ENCODE measurements around the gene AGPS. TPM values are rescaled to one million over a fixed set of nuclear protein-coding genes. Genes with fewer than 3 reads are reported as not detected.
"Not testable (repeated sequence)": the region's sequence is repeated elsewhere in the genome, so short reads cannot be mapped to it uniquely, and the experiment has no call there.

Gene AGPS
- total RNA-seq, 1 donor from 2014 or later, result 71.8 TPM

DNA sequence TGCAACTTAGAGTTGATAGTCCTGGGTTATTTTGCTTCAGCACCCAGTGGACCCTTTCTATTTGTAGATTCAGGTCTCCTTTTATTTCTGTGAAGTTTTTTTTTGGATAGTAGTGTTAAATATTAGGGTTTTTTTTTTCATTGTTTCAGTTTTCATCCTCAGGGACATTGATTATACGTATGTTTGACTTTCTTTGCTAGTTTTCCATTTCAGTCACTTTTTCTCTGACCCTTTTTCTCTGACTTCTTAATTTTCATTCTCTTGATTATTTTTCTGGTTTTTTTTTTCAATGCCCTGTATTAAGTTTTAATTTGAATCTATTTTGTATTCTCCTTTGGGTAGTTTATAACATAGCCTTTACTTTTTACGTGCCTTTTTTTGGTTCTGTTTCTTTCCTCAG is 79.4 kb downstream of the AGPS start:
- DNase-seq (ENCODE audit: low spot score), result no peak
- Mint-ChIP-seq H3K4me3 (no peak overlapping the region), H3K9me3 (peaks cover 30% of the 10 kb centered on the region), H3K27me3 (ENCODE audit: insufficient read depth) (no peaks in the 10 kb centered on the region), H3K4me1 (ENCODE audit: low read depth) (peaks cover 27% of the 10 kb centered on the region), H3K36me3 (ENCODE audit: low read depth) (peaks cover 55% of the 10 kb centered on the region), H3K27ac (no peak overlapping the region)
- intact Hi-C loops (cut with micrococcal nuclease), result no loop called here

DNA sequence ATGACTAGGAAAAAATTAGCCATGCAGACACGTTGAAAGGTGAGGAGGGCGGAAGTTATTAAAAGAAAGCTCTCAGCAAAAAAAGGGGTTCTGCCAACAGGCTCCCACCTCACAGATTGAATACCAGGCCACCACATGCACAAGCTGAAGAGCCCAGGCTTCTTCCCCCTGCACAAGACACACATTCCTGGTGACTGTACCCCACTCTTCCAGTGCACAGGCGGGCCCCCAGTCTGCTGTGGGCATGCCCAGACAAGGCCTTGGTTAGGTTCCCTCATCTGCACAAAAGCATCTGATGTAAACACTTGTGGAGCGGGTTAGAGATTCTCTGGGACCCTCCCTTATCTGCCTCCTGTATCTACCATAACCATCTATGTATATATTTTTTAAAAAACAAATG is 81.7 kb downstream of the AGPS start:
- H3K36me3 Mint-ChIP-seq (ENCODE audit: low read depth), result peaks cover 66% of the 10 kb centered on the region
- H3K9me3 Mint-ChIP-seq, result peaks cover 43% of the 10 kb centered on the region
- H3K4me1 Mint-ChIP-seq (ENCODE audit: low read depth), result peaks cover 20% of the 10 kb centered on the region
- no peak overlapping the region for H3K27ac Mint-ChIP-seq
- DNase-seq (ENCODE audit: low spot score), result no peak
- intact Hi-C loops (cut with micrococcal nuclease), result no loop called here
- no peaks in the 10 kb centered on the region for H3K27me3 Mint-ChIP-seq (ENCODE audit: insufficient read depth)
- H3K4me3 Mint-ChIP-seq, result no peak overlapping the region

DNA sequence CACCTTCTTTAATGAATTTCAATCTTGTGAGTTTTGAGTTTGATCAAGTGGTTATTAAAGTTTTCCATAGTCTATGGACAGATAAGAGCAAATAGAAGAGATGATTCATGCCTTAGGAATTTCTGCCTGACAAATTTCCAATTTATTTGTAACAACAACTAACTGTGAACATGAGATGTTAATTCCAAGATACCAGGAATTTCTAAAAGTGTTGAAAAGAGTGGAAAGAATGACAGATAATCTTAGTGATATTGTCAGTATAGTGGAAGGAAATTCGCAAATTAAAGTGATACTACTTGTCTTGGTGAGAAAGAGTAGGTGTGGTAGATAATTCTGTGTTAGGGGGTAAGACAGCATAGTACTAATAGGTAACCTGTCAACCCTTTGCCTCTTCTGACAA is 82.4 kb downstream of the AGPS start:
- no peaks in the 10 kb centered on the region for H3K27me3 Mint-ChIP-seq (ENCODE audit: insufficient read depth)
- peaks cover 20% of the 10 kb centered on the region for H3K4me1 Mint-ChIP-seq (ENCODE audit: low read depth)
- peaks cover 44% of the 10 kb centered on the region for H3K9me3 Mint-ChIP-seq

DNA sequence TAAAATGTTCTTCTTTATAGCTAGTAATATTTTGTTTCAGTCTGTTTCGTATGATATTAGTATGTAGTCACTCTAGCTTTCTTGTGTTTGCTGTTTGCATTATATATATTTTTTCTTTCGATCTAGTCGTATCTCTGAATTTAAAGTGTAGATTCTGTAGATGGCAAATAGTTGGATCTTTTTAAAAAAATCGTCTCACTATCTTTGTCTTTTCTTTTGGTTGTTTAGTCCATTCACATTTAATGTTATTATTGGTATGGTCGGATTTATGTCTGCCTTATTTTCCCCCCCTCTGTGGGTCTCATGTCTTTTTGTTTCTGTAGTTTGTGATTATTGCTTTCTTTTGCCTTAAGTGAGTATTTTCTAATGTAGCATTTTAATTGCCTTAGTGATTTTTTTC is 84.3 kb downstream of the AGPS start:
- H3K4me1 Mint-ChIP-seq (ENCODE audit: low read depth), result peaks cover 20% of the 10 kb centered on the region
- no peak overlapping the region for H3K4me3 Mint-ChIP-seq
- no peaks in the 10 kb centered on the region for H3K27me3 Mint-ChIP-seq (ENCODE audit: insufficient read depth)
- no peak for DNase-seq (ENCODE audit: low spot score)
- H3K9me3 Mint-ChIP-seq, result peaks cover 32% of the 10 kb centered on the region
- H3K36me3 Mint-ChIP-seq (ENCODE audit: low read depth), result peaks cover 56% of the 10 kb centered on the region
- peak overlapping the region; percentile 40 for H3K27ac Mint-ChIP-seq
- intact Hi-C loops (cut with micrococcal nuclease), result no loop called here

More for the DNA sequence above, 82.4 kb downstream of the AGPS start:
- Mint-ChIP-seq H3K36me3 (ENCODE audit: low read depth) (peaks cover 63% of the 10 kb centered on the region), H3K27ac (no peak overlapping the region), H3K4me3 (no peak overlapping the region)
- no peak for DNase-seq (ENCODE audit: low spot score)
- intact Hi-C loops (cut with micrococcal nuclease), result no loop called here

DNA sequence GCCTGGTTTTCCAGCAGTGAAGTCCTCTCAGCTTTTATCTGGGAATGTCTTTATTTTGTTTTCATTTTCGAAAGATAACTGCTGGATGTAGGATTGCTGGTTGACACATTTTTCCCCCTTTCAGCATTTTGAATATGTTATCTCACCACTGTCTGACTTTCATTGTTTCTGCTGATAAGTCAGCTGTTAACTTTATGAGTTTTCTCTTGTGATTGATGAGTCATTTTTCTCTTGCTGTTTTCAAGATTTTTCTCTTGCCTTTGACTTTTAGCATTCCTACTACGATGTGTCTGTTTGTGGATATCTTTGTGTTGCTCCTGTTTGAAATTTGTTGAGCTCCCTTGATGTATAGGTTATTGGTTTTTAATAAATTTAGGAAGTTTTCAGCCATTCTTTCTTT is 85.5 kb downstream of the AGPS start:
- no peaks in the 10 kb centered on the region for H3K27me3 Mint-ChIP-seq (ENCODE audit: insufficient read depth)
- peaks cover 20% of the 10 kb centered on the region for H3K9me3 Mint-ChIP-seq
- H3K4me1 Mint-ChIP-seq (ENCODE audit: low read depth), result peaks cover 14% of the 10 kb centered on the region
- peaks cover 48% of the 10 kb centered on the region for H3K36me3 Mint-ChIP-seq (ENCODE audit: low read depth)
- H3K4me3 Mint-ChIP-seq, result no peak overlapping the region
- no peak for DNase-seq (ENCODE audit: low spot score)
- H3K27ac Mint-ChIP-seq, result no peak overlapping the region
- intact Hi-C loops (cut with micrococcal nuclease), result no loop called here

DNA sequence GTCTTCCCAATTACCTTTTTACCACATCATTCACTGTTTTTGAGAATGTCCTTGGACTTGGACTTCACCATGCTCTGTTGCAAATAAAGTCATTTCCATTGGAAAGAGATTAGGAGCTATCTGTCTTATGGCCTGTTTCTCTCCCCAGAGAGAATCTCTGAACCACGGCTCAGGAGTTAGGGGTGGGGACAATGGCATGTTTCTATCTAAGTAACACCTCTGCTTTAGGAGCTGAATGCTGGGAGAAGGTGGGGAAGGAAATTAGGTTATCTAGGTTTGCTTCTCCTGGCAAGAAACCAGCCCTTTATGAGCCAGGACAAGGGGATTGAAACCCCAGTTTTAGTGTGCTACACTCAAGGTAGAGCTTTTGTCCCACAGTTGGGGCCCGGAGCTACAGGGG is 86.3 kb downstream of the AGPS start:
- no peak overlapping the region for H3K27ac Mint-ChIP-seq
- peaks cover 46% of the 10 kb centered on the region for H3K36me3 Mint-ChIP-seq (ENCODE audit: low read depth)
- H3K4me1 Mint-ChIP-seq (ENCODE audit: low read depth), result peaks cover 14% of the 10 kb centered on the region
- peaks cover 19% of the 10 kb centered on the region for H3K9me3 Mint-ChIP-seq
- H3K27me3 Mint-ChIP-seq (ENCODE audit: insufficient read depth), result no peaks in the 10 kb centered on the region
- no peak overlapping the region for H3K4me3 Mint-ChIP-seq
- no peak for DNase-seq (ENCODE audit: low spot score)
- intact Hi-C loops (cut with micrococcal nuclease), result no loop called here

DNA sequence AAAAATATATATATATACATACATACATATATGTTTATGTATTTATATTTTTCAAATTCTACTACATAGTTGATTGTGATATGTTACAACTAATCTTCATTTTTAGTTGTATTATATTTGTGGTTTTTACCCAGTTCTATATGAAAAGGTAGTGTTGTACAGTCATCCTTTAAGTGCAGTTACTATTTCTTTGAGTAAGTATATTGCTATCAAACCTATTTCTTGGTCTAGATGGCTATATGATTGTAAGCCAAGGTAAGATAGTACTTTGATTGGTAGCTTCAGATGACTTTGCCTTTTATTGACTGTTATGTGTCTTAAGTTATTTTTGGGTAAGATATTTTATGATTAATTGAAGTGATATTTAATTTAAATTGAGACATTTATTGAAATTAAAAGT is 89.6 kb downstream of the AGPS start:
- intact Hi-C loops (cut with micrococcal nuclease), result no loop called here
- H3K4me1 Mint-ChIP-seq (ENCODE audit: low read depth), result no peaks in the 10 kb centered on the region
- peaks cover 15% of the 10 kb centered on the region for H3K9me3 Mint-ChIP-seq
- H3K27ac Mint-ChIP-seq, result no peak overlapping the region
- peaks cover 23% of the 10 kb centered on the region for H3K36me3 Mint-ChIP-seq (ENCODE audit: low read depth)
- no peak overlapping the region for H3K4me3 Mint-ChIP-seq
- no peaks in the 10 kb centered on the region for H3K27me3 Mint-ChIP-seq (ENCODE audit: insufficient read depth)
- DNase-seq (ENCODE audit: low spot score), result no peak

DNA sequence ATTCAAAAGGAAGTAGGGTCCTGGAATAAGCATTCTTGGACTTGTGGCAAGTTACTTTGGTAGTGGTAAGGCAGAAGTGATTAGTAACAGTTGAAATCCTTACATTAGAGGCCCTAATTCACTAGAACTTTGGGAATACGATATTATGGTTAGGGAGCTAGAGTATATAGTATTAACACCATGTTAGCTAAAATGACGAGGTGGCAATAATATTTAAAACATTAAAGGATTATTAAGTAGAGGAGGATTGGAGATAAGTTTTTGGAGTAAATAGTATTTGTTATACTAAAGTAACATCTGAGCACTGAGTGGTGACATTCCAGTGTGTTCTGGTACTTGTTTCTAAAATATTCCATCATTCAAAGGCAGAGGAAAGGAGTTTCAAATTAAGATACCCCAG is 91.0 kb downstream of the AGPS start:
- no peak overlapping the region for H3K27ac Mint-ChIP-seq
- H3K4me3 Mint-ChIP-seq, result no peak overlapping the region
- no peaks in the 10 kb centered on the region for H3K27me3 Mint-ChIP-seq (ENCODE audit: insufficient read depth)
- intact Hi-C loops (cut with micrococcal nuclease), result no loop called here
- peaks cover 13% of the 10 kb centered on the region for H3K36me3 Mint-ChIP-seq (ENCODE audit: low read depth)
- H3K4me1 Mint-ChIP-seq (ENCODE audit: low read depth), result no peaks in the 10 kb centered on the region
- peaks cover 5% of the 10 kb centered on the region for H3K9me3 Mint-ChIP-seq
- DNase-seq (ENCODE audit: low spot score), result no peak

DNA sequence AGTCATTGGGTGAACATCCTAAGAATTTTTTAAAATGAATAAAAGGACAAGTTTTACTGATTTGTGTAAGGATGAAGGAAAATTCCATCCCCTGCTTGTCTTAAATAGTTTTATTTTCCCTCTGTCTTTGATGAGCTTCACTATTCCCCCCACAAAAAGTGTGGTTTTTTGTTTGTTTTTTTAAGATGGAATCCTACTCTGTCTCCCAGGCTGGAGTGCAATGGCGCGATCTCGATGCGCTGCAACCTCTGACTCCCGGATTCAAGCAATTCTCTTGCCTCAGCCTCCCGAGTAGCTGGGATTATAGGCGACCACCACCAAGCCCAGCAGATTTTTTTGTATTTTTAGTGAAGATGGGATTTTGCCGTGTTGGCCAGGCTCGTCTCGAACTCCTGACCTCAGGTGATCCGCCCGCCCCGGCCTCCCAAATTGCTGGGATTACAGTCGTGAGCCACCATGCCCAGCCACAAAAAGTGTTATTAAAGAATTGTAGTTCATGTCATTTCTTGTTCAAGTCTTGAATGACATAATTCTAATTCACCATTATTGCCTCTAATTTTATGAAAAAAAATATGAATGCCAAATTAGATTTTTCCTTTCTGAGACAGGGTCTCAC is 91.7 kb downstream of the AGPS start:
- intact Hi-C loops (cut with micrococcal nuclease), result no loop called here
- no peak overlapping the region for H3K27ac Mint-ChIP-seq

DNA sequence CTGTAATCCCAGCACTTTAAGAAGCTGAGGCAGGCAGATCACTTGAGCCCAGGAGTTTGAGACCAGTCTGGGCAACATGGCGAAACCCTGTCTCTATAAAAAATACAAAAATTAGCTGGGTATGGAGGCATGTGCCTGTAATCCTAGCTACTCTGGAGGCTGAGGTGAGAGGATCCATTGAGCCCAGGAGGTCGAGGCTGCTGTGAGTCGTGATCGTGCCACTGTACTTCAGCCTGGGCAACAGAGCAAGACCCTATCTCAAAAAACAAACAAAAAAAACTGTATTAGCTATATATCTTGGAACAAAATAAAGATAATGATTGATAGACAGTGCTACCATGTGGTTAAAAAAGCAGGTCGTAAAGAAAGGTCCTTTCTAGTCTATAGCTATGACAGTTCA is 93.1 kb downstream of the AGPS start:
- H3K4me3 Mint-ChIP-seq; intact Hi-C loops (cut with micrococcal nuclease); H3K4me1 Mint-ChIP-seq (ENCODE audit: low read depth); H3K27me3 Mint-ChIP-seq (ENCODE audit: insufficient read depth); H3K27ac Mint-ChIP-seq; DNase-seq (ENCODE audit: low spot score); H3K36me3 Mint-ChIP-seq (ENCODE audit: low read depth); H3K9me3 Mint-ChIP-seq: not testable (repeated sequence)

More for the DNA sequence above, 91.7 kb downstream of the AGPS start:
- Mint-ChIP-seq H3K27me3 (ENCODE audit: insufficient read depth) (no peaks in the 10 kb centered on the region), H3K9me3 (peaks cover 4% of the 10 kb centered on the region), H3K4me1 (ENCODE audit: low read depth) (no peaks in the 10 kb centered on the region), H3K36me3 (ENCODE audit: low read depth) (peaks cover 8% of the 10 kb centered on the region), H3K4me3 (no peak overlapping the region)
- DNase-seq (ENCODE audit: low spot score), result no peak

DNA sequence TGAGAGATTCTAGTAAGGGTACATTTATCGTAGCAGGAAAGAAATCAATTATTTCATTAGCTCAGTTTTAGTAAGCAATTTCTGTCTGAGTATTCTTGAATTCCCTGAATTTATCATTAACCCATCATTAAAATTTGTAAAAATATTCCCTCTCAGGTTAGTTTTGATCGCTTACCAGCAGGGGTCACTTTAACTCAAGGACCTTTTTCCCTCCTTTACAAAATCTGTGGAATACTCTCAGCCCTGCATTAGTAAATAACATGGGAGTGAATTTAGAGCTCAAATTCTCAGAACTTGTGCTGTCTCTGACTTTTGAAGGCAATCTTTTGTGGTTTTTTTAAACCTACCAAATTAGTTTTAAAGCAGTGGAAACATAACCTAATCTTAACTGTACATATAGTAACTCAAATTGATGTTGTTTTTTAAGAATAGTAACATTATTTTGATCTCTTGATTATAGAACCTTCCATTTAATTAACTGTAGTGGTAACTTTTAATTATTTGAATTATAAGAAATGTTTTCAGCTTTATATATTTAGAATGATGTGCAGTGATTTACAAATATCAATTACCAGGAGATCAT is 97.2 kb downstream of the AGPS start:
- DNase-seq (ENCODE audit: low spot score), result no peak
- intact Hi-C loops (cut with micrococcal nuclease), result loop anchor here (1.0 kb wide), 1 partner anchor 234 kb away; no protein-coding TSS in a partner anchor
- H3K4me1 Mint-ChIP-seq (ENCODE audit: low read depth), result no peaks in the 10 kb centered on the region
- H3K4me3 Mint-ChIP-seq, result no peak overlapping the region
- H3K27me3 Mint-ChIP-seq (ENCODE audit: insufficient read depth), result no peaks in the 10 kb centered on the region
- no peaks in the 10 kb centered on the region for H3K9me3 Mint-ChIP-seq
- no peak overlapping the region for H3K27ac Mint-ChIP-seq
- peaks cover 9% of the 10 kb centered on the region for H3K36me3 Mint-ChIP-seq (ENCODE audit: low read depth)

DNA sequence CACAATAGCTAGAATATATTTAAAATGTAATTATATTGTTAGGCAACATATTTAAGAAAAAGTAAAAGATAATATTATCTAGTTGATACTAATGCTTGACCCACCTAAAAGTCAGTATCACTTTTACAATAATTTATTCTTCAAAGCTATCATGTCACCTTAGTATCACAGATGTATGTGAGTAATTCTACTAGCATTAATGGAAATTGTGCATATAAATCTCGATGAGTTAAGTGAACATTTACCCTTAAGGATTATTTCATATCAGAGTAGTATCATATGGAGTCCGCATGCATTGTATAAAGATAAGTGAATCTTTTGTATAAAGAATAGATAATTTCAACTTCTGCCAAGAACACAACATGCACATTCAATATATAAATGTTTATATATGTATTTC is 103.4 kb downstream of the AGPS start:
- H3K4me3 Mint-ChIP-seq, result no peak overlapping the region
- peaks cover 2% of the 10 kb centered on the region for H3K4me1 Mint-ChIP-seq (ENCODE audit: low read depth)
- DNase-seq (ENCODE audit: low spot score), result no peak
- intact Hi-C loops (cut with micrococcal nuclease), result no loop called here
- H3K9me3 Mint-ChIP-seq, result no peaks in the 10 kb centered on the region
- H3K27me3 Mint-ChIP-seq (ENCODE audit: insufficient read depth), result no peaks in the 10 kb centered on the region
- no peak overlapping the region for H3K27ac Mint-ChIP-seq
- H3K36me3 Mint-ChIP-seq (ENCODE audit: low read depth), result peaks cover 16% of the 10 kb centered on the region

DNA sequence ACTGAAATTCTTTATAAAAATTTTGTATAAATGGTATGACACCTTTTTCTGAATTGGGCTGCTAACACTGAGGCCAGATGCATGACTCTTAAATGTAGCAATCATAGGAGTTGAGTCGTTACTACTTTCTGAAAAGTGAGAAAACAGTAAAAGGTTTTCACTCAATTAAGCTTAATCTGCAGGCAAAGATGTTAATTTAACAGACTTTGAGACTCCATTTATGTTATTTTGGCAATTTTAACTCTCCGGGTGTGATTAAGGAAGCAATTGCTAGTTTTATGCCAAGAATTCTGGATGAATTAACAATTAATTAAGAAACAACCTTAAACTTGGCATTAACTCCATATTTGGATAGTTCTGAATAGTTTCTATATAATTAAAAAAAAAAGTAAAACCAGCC is 104.3 kb downstream of the AGPS start:
- H3K36me3 Mint-ChIP-seq (ENCODE audit: low read depth), result peaks cover 14% of the 10 kb centered on the region
- DNase-seq (ENCODE audit: low spot score), result no peak
- H3K27ac Mint-ChIP-seq, result no peak overlapping the region
- H3K4me3 Mint-ChIP-seq, result no peak overlapping the region
- no peaks in the 10 kb centered on the region for H3K9me3 Mint-ChIP-seq
- intact Hi-C loops (cut with micrococcal nuclease), result no loop called here
- no peaks in the 10 kb centered on the region for H3K27me3 Mint-ChIP-seq (ENCODE audit: insufficient read depth)
- peaks cover 7% of the 10 kb centered on the region for H3K4me1 Mint-ChIP-seq (ENCODE audit: low read depth)

DNA sequence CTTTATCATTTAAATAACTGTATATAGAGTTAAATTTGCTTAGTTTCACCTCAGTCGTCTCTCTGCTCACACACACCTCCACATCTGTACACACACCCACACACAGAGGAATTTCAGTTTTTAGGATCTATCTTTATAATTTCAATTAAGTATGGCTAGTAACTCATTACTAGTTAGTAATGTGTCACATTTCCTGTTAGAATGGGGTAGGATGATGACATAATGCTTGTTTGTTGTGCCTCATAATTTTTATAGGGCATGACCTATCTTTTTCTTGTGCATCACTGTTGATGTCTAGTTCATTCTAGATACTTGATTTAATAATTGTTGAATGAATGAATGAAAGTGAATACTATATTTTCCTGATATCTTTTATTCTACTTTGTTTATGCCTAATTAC is 108.6 kb downstream of the AGPS start:
- no peak for DNase-seq (ENCODE audit: low spot score)
- Mint-ChIP-seq H3K27ac (no peak overlapping the region), H3K4me1 (ENCODE audit: low read depth) (peaks cover 7% of the 10 kb centered on the region), H3K36me3 (ENCODE audit: low read depth) (peaks cover 13% of the 10 kb centered on the region), H3K9me3 (no peaks in the 10 kb centered on the region), H3K27me3 (ENCODE audit: insufficient read depth) (no peaks in the 10 kb centered on the region), H3K4me3 (no peak overlapping the region)
- intact Hi-C loops (cut with micrococcal nuclease), result loop anchor here (5.0 kb wide), 1 partner anchor 51 kb away; a partner anchor contains a TSS

Data from activated T-helper 1 cell treated with anti-CD3 and anti-CD28 coated beads, Interleukin-12 subunit alpha, Interleukin-12 subunit beta, Interleukin-2, Interleukin-4 antibody, amounts not matched to agents 30 ng/mL and 10 ng/mL and 1 ng/mL, durations not matched to agents 14 hours and 24 hours and 36 hours (primary cell).